Lung (tissue), 12 donors: ENCODE results near the gene RAC3. TPM values are rescaled to one million over a fixed set of nuclear protein-coding genes. Genes with fewer than 3 reads are reported as not detected.

ENCODE experiments used
- ATAC-seq: fragments of 200-7000 bp; cut with Tn5 transposase; one replicate; pipeline ENCODE4 v1.9.1; 2020; ENCODE audit warnings: moderate number of reproducible peaks; ENCODE audit not compliant: insufficient read depth, low FRiP score
- DNase-seq, 3 donors: peaks; one replicate each; pipeline ENCODE4 v3.0.0-alpha.2; 2013 to 2017
- H3K27ac ChIP-seq, 2 donors: one replicate each; pipeline ENCODE4 v1.5.1; 2013; ENCODE audit warnings: mild to moderate bottlenecking in 2 of 2, moderate library complexity in 2 of 2, control low read depth in 1 of 2, inconsistent platforms in 1 of 2, low read depth in 1 of 2, low read length in 1 of 2
- H3K27me3 ChIP-seq, 3 donors: one replicate each; pipeline ENCODE4 v1.5.1; 2013; ENCODE audit warnings: low read length in 2 of 3; ENCODE audit not compliant: control insufficient read depth in 3 of 3, insufficient read depth in 3 of 3
- H3K36me3 ChIP-seq, 4 donors: one replicate each; pipeline ENCODE4 v1.5.1; 2013; ENCODE audit warnings: low read length in 4 of 4, mild to moderate bottlenecking in 1 of 4, moderate library complexity in 1 of 4; ENCODE audit not compliant: control insufficient read depth in 4 of 4, insufficient read depth in 4 of 4
- H3K4me1 ChIP-seq, 5 donors: one replicate each; pipeline ENCODE4 v1.5.1; 2013; ENCODE audit warnings: low read length in 5 of 5, mild to moderate bottlenecking in 2 of 5, moderate library complexity in 1 of 5; ENCODE audit not compliant: control insufficient read depth in 5 of 5, insufficient read depth in 5 of 5
- H3K4me3 ChIP-seq: one replicate; pipeline ENCODE4 v1.5.1; 2013; ENCODE audit warnings: mild to moderate bottlenecking, control low read depth, moderate library complexity
- H3K9ac ChIP-seq, 2 donors: one replicate each; pipeline ENCODE4 v1.5.1; 2013; ENCODE audit warnings: low read length in 2 of 2, control low read depth in 1 of 2; ENCODE audit not compliant: insufficient read depth in 1 of 2
- H3K9me3 ChIP-seq, 4 donors: one replicate each; pipeline ENCODE4 v1.5.1; 2013; ENCODE audit warnings: low read length in 3 of 4, mild to moderate bottlenecking in 1 of 4, moderate library complexity in 1 of 4; ENCODE audit not compliant: control insufficient read depth in 4 of 4, insufficient read depth in 3 of 4
- CTCF ChIP-seq: IDR thresholded peaks from 2 replicates; pipeline ENCODE4 v1.5.1; 2012; ENCODE audit warnings: mild to moderate bottlenecking; ENCODE audit errors: control extremely low read depth, extremely low read depth
- WGBS, 2 donors: extraction: QIAGEN DNeasy Blood & Tissue Kit; methylation state at CpG; one replicate each; pipeline ENCODE4 v1.1.7; 2013; 5-methylcytosine and 5-hydroxymethylcytosine counted together
- polyA plus RNA-seq, 2 donors: library from polyadenylated mRNA; stranded (reverse); fragments of 200-250 nt; gene quantifications; one replicate each; pipeline ENCODE4 v1.2.1, GENCODE V29; 2013
- total RNA-seq, 2 donors: library from RNA; depleted of rRNA in 1 of 2; stranded (reverse); fragments of >200 nt in 1 of 2; gene quantifications; one replicate each; pipeline ENCODE4 v1.2.1, GENCODE V29; 2014 to 2021
- donor health status: control.
- donor health status: control.
- donor health status: Bipolar disorder and iron deficiency.
- donor health status: healthy.
- donor health status: DM: yes; HTN: yes; CAD: no.

Gene RAC3
- total and polyA plus RNA-seq, 4 donors = 6.0 to 8.3 (median 8.1) TPM

- peaks cover 0 to 45% (median 22%) of the 10 kb centered on the region in 5 donors for H3K4me1 ChIP-seq
- H3K9me3 ChIP-seq = peaks cover 0 to 1% (median 0%) of the 10 kb centered on the region in 4 donors
- no peak for TF ChIP-seq CTCF
- no peak overlapping the region for H3K9ac ChIP-seq
- no peak for ATAC-seq
- 80 to 86% methylated on average over 24 to 25 of the region's 25 CpGs for WGBS, 2 donors
- peak overlapping the region; percentile 63 for H3K27ac ChIP-seq
- H3K4me3 ChIP-seq = no peak overlapping the region
- peaks cover 0 to 15% (median 5%) of the 10 kb centered on the region in 4 donors for H3K36me3 ChIP-seq
- no peaks in the 10 kb centered on the region for H3K27me3 ChIP-seq
- DNase-seq = no peak
Observed at GRCh38 chr17:81990836-81991683, 40.4 kb upstream of the RAC3 start.

- H3K27me3 ChIP-seq = no peaks in the 10 kb centered on the region
- peak; percentile 86 for ATAC-seq
- no peaks in the 10 kb centered on the region for H3K9me3 ChIP-seq
- peaks cover 0 to 45% (median 22%) of the 10 kb centered on the region in 5 donors for H3K4me1 ChIP-seq
- peak; percentile 77 to 84 (median 83) for DNase-seq
- H3K36me3 ChIP-seq = peaks cover 0 to 17% (median 4%) of the 10 kb centered on the region in 4 donors
- no peak overlapping the region for H3K9ac ChIP-seq
- WGBS, 2 donors = 52 to 73% methylated on average over 30 to 31 of the region's 31 CpGs
- peak overlapping the region; percentile 63 for H3K27ac ChIP-seq
- H3K4me3 ChIP-seq = no peak overlapping the region
- no peak for TF ChIP-seq CTCF
Observed at GRCh38 chr17:81991684-81992305, 39.7 kb upstream of the RAC3 start.

GRCh38 chr17:81992306-81993102 lies 39.0 kb upstream of the RAC3 start:
- Histone ChIP-seq H3K4me3 (no peak overlapping the region), H3K9ac (peak overlapping the region in 1 of 2 donors; percentile 55), H3K36me3 (peaks cover 0 to 19% (median 4%) of the 10 kb centered on the region in 4 donors), H3K27me3 (no peaks in the 10 kb centered on the region), H3K27ac (peak overlapping the region; percentile 48 to 63), H3K4me1 (peaks cover 0 to 45% (median 22%) of the 10 kb centered on the region in 5 donors), H3K9me3 (no peaks in the 10 kb centered on the region)
- 75 to 87% methylated on average over 30 to 31 of the region's 31 CpGs for WGBS, 2 donors
- no peak for TF ChIP-seq CTCF
- DNase-seq = peak; percentile 83 to 88 (median 84)
- ATAC-seq = no peak
